B cell (primary cell): ENCODE data around the gene SKAP1.

Experiments
- EZH2 ChIP-seq: IDR thresholded peaks from 2 replicates; pipeline ENCODE4 v1.6.1; 2012; ENCODE audit warnings: borderline replicate concordance, low read depth, mild to moderate bottlenecking, moderate library complexity, low read length; ENCODE audit not compliant: insufficient read depth, poor library complexity, severe bottlenecking
- TF ChIP-seq, protein P1 (sequence below): fragments of 200-600 bp; IDR thresholded peaks from one replicate; pipeline ENCODE4 v1.8.0; 2022; ENCODE audit warnings: antibody characterized with exemption, mild to moderate bottlenecking

DNA sequence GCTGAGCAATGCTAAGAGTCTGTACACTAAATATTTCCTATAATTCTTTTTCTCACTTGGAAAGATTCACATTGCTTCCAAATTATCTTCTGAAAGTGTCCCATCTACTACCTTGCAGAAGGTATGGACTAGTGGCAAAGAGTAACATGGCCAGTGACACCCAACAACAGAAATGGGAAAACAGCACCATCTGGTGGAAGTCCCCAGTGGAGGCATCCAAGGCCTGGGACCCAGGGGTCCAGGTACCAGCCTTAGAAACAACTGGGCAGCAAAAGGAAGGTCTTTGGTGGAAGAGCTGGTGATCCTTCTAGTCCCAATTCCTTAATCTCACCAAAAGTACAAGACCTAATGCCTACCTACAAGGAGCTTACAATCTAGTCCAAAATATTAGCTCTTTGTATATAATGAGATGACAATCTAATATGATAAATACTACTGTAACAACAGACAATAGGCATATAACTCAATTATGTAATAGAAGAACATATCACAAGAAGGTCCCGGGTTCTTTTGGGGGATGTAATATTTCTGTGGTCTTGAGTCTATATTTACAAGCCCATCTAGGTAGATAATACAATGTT lies 55.3 kb downstream of the SKAP1 start:
- TF ChIP-seq, protein P1, sequence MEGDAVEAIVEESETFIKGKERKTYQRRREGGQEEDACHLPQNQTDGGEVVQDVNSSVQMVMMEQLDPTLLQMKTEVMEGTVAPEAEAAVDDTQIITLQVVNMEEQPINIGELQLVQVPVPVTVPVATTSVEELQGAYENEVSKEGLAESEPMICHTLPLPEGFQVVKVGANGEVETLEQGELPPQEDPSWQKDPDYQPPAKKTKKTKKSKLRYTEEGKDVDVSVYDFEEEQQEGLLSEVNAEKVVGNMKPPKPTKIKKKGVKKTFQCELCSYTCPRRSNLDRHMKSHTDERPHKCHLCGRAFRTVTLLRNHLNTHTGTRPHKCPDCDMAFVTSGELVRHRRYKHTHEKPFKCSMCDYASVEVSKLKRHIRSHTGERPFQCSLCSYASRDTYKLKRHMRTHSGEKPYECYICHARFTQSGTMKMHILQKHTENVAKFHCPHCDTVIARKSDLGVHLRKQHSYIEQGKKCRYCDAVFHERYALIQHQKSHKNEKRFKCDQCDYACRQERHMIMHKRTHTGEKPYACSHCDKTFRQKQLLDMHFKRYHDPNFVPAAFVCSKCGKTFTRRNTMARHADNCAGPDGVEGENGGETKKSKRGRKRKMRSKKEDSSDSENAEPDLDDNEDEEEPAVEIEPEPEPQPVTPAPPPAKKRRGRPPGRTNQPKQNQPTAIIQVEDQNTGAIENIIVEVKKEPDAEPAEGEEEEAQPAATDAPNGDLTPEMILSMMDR = peak; percentile 50
- TF ChIP-seq EZH2 = no peak
